ENCODE data around the gene NUCB1.

DNA sequence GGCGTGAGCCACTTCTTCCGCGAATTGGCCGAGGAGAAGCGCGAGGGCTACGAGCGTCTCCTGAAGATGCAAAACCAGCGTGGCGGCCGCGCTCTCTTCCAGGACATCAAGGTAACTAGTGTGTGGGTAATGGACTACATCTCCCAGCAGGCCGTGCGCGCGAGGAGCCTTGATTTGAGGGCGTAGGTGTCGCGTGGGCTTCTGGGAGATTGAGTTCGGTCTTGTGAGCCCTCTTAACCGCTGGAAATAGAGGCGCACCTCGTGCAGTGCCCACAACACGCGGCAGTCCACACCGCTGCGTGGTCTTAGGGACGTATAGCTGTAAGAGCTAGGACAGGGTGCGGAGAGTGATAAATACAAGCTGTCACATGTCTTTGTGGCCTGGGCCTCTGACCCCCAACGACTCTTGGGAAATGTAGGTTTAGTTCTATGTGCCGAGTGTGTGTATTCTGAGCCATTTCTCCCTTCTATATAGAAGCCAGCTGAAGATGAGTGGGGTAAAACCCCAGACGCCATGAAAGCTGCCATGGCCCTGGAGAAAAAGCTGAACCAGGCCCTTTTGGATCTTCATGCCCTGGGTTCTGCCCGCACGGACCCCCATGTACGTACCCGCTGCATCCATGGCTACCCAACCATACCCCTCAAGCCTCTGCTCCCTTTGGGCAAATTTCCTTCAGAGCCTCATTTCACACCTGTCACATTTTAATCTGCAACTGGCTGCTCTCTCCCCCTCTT, 65.9 kb downstream of the NUCB1 start:
- TF ChIP-seq EZH2 (IDR thresholded peaks at IDR 0.05; ENCODE audit: insufficient read depth, low read length) = no peak
- TF ChIP-seq, protein P1, sequence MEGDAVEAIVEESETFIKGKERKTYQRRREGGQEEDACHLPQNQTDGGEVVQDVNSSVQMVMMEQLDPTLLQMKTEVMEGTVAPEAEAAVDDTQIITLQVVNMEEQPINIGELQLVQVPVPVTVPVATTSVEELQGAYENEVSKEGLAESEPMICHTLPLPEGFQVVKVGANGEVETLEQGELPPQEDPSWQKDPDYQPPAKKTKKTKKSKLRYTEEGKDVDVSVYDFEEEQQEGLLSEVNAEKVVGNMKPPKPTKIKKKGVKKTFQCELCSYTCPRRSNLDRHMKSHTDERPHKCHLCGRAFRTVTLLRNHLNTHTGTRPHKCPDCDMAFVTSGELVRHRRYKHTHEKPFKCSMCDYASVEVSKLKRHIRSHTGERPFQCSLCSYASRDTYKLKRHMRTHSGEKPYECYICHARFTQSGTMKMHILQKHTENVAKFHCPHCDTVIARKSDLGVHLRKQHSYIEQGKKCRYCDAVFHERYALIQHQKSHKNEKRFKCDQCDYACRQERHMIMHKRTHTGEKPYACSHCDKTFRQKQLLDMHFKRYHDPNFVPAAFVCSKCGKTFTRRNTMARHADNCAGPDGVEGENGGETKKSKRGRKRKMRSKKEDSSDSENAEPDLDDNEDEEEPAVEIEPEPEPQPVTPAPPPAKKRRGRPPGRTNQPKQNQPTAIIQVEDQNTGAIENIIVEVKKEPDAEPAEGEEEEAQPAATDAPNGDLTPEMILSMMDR (IDR thresholded peaks at IDR 0.05; ENCODE audit: insufficient read depth, low read depth, low read length) = no peak
